Activated CD4-positive, alpha-beta T cell treated with anti-CD3 and anti-CD28 coated beads for 24 hours (primary cell): ENCODE data around the gene GRB7.
"Not testable (repeated sequence)": the region's sequence is repeated elsewhere in the genome, so short reads cannot be mapped to it uniquely, and the experiment has no call there.

Source experiments
- DNase-seq, 2 donors: peaks; one replicate each; pipeline ENCODE4 v3.0.0-alpha.2; 2020; ENCODE audit warnings: low read depth in 2 of 2

Gene GRB7

GRCh38 chr17:39732586-39732985, 5.2 kb upstream of the GRB7 start:
- DNase-seq = no peak

GRCh38 chr17:39735882-39736281, 1.9 kb upstream of the GRB7 start:
- DNase-seq = no peak

- DNase-seq = no peak
These were observed 1.2 kb upstream of the GRB7 start for GRCh38 chr17:39736319-39737165.

GRCh38 chr17:39737206-39737759, 455 bp upstream of the GRB7 start:
- DNase-seq = no peak

DNA sequence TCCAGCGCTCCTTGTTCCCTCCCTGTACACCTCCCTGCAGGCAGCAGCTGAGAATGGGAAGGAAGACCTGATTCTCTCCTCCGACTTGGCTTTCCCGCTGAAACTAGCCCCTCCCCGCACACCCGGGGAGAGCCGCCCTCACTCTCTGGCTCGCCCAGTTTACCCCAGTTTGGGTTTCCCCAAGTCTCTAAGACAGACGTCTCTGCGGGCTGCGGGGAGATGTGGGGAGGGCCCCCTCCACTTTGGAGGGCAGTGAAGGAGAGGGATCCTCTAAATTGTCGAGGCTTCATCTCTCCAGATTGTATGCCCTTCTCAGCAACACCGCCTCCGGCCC, 797 bp downstream of the GRB7 start:
- peak; percentile 28 to 47 for DNase-seq

DNA sequence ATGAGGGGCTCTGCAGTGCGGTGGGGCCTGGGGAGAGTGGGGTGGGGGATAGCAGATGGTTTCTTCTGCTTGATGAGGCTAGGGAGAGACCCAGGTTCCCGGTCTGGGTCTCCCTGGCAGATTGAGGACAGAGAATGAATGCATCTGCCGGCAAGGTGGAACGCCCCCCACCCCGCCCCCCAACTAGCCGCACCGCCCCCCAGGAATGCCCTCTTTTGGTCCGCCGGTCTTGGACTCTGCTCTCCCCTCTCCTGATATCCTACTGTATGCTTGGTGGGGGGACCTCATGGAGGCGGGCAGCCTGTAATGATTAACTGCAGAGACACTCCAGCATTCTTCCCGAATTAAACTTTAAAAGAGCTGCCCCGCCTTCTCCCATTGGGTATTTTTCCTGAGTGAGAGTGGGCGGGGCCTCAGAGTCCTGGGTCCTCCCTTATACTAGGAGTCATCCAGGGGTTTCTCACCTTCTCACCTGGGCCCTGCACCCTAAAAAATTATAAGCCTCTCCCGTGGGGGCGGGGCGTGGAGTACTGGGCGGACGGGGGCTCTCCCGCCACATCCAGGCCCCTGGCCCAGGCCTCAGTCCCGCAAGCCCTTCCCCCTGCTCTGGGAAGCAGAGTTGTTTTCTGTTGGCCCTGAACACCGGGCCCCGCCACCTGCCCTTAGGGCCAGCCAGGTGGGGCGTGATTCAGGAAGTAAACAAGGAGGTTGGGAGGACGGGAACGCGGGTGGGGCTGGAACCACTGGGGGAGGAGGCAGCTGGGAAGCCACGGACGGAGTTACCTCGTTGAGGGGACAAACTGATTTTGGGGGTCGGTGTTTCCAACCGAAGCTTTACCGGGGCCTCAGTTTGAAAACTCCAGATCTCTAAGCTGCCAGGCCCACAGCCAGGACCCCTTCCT, 1.5 kb downstream of the GRB7 start:
- DNase-seq = no peak

DNA sequence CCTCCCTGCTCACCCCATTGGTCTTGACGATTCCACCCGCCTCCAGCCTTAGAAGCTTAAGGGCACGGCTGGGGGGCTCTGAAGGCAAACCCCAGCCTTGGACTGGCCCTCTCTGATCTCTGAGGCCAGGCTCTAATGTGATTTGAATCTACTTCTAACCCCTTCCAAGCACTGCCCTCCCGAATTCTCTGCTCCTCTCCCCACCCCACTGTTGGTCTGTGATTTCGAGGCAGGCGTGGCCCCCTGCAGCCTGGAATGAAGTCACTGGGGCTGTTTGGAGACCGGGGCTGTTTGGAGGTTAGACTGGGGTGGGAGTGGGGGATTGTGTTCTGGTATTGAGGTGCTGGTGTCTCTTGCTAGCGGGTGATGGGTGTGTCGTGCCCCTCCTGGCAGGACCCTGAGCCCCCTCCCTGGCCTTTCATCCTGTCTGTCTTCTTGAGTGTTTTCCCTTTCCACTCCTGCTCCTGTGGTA, 2.2 kb downstream of the GRB7 start:
- DNase-seq = no peak

DNA sequence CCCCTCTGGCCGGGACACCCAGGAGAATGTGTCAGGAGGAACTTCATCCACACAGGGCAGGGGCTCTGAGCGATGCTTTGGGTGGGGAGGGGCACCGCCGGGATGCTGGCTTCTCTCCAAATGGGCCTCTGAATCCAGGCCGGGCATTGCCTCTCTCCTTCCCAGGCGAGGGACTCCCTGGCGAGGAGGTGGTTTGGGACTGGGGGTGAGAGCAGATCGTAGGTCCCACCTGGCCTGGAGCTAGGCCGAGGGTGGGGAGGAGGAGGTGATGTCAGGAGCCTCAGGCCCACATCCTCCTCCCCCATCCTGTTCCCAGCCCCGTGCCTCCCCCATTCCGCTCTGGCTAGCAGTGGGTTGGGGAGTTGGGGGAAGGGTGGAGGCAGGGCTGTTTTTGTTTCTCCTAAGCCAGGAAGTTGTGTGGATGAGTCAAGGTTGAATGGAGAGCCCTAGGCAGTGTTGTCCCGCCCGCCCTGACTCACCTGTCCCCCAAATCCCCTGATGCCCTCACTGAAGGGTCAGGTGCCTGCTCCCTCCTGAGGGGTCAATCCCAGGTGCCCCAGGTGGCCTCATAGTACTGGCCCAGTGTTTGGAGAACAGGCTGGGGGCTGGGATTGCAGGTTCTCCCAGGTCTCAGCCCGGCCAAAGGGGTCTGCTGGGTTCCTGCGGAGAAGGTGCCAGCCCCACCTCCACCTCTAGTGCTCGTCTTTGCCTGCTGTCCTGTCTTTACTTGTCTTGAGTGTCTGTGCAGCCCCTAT, 2.8 kb downstream of the GRB7 start:
- DNase-seq = no peak

GRCh38 chr17:39742126-39742855, 4.6 kb downstream of the GRB7 start:
- DNase-seq = no peak

- no peak for DNase-seq
These were observed 5.2 kb downstream of the GRB7 start for GRCh38 chr17:39742856-39743436.

- no peak for DNase-seq
These were observed 6.5 kb downstream of the GRB7 start for GRCh38 chr17:39744075-39744835.

DNA sequence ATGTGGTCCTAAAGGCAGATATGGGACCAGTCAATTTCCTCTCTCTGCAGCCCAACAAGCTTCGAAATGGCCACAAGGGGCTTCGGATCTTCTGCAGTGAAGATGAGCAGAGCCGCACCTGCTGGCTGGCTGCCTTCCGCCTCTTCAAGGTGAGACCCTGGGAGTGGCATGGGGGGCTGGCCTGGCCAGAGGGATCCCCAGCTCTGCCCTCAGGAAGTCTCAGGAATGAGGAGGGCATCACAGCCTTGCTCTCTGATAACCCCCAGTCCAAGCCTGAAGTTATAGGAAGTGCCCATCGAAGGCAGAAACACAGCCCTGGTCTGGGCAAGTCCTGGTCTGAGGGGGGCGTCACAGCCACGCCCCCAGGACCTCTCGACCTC, 7.1 kb downstream of the GRB7 start:
- DNase-seq = no peak

DNA sequence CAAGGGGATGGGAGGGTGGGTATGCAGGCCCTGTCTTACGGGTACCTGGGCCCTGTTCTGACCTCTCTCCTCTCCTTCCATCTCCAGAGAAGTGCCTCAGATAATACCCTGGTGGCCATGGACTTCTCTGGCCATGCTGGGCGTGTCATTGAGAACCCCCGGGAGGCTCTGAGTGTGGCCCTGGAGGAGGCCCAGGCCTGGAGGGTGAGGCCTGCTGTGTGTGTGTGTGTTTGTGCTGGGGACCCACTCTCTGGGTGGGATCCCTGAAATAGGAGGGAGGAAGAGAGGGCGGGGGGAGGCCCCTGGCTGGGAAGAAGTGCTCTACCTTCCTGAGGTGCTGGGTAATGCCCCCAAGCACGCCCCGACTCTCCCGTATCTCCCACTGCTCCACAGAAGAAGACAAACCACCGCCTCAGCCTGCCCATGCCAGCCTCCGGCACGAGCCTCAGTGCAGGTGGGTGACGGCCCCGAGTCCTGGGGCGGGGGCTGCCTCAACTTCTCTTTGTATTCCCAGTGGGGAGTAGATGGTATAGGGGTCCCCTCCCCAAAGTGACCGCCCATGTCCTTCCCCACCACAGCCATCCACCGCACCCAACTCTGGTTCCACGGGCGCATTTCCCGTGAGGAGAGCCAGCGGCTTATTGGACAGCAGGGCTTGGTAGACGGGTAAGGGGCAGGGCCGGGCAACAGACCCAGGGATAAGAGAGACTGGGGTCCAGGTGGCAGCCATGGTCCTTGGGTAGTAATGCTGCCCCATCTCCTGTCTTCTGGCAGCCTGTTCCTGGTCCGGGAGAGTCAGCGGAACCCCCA, 7.8 kb downstream of the GRB7 start:
- no peak for DNase-seq

DNA sequence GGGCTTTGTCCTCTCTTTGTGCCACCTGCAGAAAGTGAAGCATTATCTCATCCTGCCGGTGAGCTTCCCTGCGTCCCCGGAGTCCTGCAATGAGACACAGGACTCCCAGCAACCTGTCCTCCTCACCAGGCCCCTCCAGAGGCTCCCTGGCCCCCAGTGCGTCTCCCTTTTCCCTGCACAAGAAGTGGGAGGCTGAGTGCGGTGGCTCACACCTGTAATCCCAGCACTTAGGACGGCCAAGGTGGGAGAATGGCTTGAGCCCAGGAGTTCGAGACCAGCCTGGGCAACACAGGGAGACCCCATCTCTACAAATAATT, 8.4 kb downstream of the GRB7 start:
- DNase-seq = no peak

DNA sequence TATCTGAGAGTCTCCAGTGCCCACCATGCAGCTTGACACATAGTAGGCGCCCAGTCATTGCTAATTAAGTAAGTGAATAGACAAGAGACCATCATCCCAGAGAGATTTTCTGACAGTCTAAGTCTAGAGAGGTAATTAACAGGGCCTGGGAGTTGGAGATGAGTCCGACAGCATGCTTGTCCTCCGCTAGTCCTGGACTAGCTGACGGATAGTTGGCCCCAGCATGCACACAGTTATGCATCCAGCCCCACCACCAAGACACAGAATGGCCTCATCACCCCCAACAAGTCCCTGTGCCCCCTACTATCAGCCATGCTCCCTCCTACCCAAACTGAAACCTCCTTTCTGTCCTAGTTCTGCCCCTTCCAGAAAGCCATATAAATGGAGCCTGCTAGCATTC, 10.0 kb downstream of the GRB7 start:
- DNase-seq = no peak

DNA sequence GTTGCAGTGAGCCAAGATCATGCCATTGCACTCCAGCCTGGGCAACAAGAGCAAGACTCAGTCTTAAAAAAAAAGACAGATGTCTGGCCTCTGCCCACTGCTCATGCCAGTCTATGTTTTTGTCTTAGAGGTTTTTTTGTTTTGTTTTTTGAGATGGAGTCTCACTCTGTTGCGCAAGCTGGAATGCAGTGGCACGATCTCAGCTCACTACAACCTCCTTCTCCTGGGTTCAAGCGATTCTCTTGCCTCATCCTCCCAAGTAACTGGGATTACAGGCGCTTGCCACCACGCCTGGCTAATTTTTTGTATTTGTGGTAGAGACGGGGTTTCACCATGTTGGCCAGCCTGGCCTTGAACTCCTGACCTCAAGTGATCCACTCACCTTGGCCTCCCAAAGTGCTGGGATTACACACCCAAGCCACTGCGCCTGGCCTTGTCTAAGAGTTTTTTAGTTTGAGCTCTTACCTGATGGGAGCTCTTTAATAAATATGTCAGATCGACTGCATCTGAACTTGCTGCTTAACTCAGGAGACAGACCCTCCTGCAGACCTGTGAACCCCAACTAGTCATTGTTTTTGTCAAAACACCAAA, 10.8 kb downstream of the GRB7 start:
- DNase-seq = not testable (repeated sequence)

- DNase-seq = no peak
These were observed 12.6 kb downstream of the GRB7 start for GRCh38 chr17:39750131-39751015.

- no peak for DNase-seq
These were observed 13.3 kb downstream of the GRB7 start for GRCh38 chr17:39751016-39751543.
